Activated T-cell treated with anti-CD3 and anti-CD28 coated beads, Interleukin-2, amount 50 U/mL, for 72 hours (primary cell): ENCODE measurements around the gene OR2A14. TPM values are rescaled to one million over a fixed set of nuclear protein-coding genes. Genes with fewer than 3 reads are reported as not detected.

Experiments used
- ATAC-seq, 2 donors: fragments of 150-1000 bp; cut with Tn5 transposase; replicated peaks in 1 of 2; 2 replicates each; pipeline ENCODE4 v1.10.0; 2021; ENCODE audit warnings: moderate library complexity in 2 of 2, mild to moderate bottlenecking in 1 of 2
- DNase-seq, 2 donors: peaks; one replicate each; pipeline ENCODE4 v3.0.0; 2021 to 2022; ENCODE audit warnings: mixed read lengths in 1 of 2
- H3K27ac Mint-ChIP-seq: one replicate; pipeline ENCODE4 v1.8.0; 2022; ENCODE audit warnings: mild to moderate bottlenecking, moderate library complexity, mixed read lengths
- H3K27me3 Mint-ChIP-seq: one replicate; pipeline ENCODE4 v1.8.0; 2022; ENCODE audit warnings: low read depth, mixed read lengths
- H3K36me3 Mint-ChIP-seq, 2 donors: one replicate each; pipeline ENCODE4 v1.8.0; 2022; ENCODE audit warnings: mixed read lengths in 2 of 2, mild to moderate bottlenecking in 1 of 2; ENCODE audit not compliant: insufficient read depth in 2 of 2
- H3K4me1 Mint-ChIP-seq: one replicate; pipeline ENCODE4 v1.8.0; 2022; ENCODE audit warnings: low read depth, mixed read lengths
- H3K4me3 Mint-ChIP-seq, 2 donors: one replicate each; pipeline ENCODE4 v1.8.0; 2022; ENCODE audit warnings: mild to moderate bottlenecking in 2 of 2, mixed read lengths in 2 of 2, moderate library complexity in 2 of 2
- H3K9me3 Mint-ChIP-seq, 2 donors: one replicate each; pipeline ENCODE4 v1.8.0; 2022; ENCODE audit warnings: mixed read lengths in 2 of 2
- total RNA-seq, 2 donors: library from RNA; stranded (reverse); gene quantifications; one replicate each; pipeline ENCODE4 v1.2.3, GENCODE V29; 2022

The OR2A14 gene, protein sequence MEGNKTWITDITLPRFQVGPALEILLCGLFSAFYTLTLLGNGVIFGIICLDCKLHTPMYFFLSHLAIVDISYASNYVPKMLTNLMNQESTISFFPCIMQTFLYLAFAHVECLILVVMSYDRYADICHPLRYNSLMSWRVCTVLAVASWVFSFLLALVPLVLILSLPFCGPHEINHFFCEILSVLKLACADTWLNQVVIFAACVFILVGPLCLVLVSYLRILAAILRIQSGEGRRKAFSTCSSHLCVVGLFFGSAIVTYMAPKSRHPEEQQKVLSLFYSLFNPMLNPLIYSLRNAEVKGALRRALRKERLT
- total RNA-seq: not detected

DNA sequence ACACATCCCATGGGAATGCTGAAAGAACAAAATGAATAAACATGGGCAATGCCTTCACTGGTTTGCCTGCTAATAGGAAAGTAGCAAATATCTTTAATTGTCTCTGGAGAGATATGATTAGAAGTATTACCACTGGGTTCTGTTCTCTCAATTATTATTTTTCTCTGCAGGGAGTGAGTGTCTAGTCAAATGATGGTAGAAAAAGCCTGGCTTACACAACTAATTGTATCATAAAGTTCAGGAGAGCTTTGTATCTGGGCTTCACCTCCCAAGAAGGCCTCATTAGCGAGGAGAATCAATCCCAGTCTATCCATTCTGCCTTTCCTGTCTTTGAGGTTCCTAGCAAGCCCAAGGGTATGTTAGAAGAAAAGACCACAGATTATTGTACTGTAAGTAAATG lies at the start of gene OR2A14:
TSS of gene OR2A14 (plus strand) at position 301 of the 400 bp plus-strand sequence. CDS start 5,937 bp downstream, outside the sequence.
- no peaks in the 10 kb centered on the region for H3K27me3 Mint-ChIP-seq
- H3K36me3 Mint-ChIP-seq: no peaks in the 10 kb centered on the region
- no peak for DNase-seq
- H3K4me3 Mint-ChIP-seq: no peak within 1 kb of the TSS
- H3K27ac Mint-ChIP-seq: no peak within 1 kb of the TSS
- no peak for ATAC-seq
- no peaks in the 10 kb centered on the region for H3K4me1 Mint-ChIP-seq
- H3K9me3 Mint-ChIP-seq: peaks cover 0 to 2% of the 10 kb centered on the region in 2 donors

DNA sequence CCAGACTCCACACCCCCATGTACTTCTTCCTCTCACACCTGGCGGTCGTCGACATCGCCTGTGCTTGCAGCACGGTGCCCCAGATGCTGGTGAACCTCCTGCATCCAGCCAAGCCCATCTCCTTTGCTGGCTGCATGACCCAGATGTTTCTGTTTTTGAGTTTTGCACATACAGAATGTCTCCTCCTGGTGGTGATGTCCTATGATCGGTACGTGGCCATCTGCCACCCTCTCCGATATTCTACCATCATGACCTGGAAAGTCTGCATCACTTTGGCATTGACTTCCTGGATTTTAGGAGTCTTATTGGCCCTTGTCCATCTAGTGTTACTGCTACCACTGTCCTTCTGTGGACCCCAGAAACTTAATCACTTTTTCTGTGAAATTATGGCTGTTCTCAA lies 48.6 kb upstream of the OR2A14 start:
- ATAC-seq (no peak), DNase-seq (no peak)
- Mint-ChIP-seq H3K36me3 (no peaks in the 10 kb centered on the region), H3K27ac (no peak overlapping the region), H3K27me3 (no peaks in the 10 kb centered on the region), H3K4me1 (no peaks in the 10 kb centered on the region), H3K9me3 (no peaks in the 10 kb centered on the region), H3K4me3 (no peak overlapping the region)

DNA sequence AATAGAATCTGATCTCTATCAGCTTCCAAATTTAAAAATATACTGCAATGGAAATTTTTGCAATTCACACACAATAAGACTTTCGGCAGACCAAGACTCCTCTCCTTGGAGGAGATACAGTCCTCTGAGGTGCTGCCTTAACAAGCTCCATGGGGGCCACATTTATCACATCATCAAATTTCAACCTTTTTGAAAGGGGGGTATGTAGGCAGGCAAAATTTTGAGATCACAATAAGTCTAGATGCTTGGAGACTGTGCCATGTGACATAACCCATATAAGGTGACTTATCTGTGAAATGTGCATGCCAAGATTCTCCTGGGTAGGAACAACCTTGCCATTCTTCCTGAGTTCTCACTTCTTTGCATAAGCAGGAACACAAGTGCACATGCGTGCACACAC lies 37.0 kb upstream of the OR2A14 start, which contains the start of gene OR2A12:
TSS of gene OR2A12 (plus strand) at position 301 of the 400 bp plus-strand sequence. CDS start 8,830 bp downstream, outside the sequence.
- ATAC-seq: no peak
- Mint-ChIP-seq H3K4me3 (no peak within 1 kb of the TSS), H3K9me3 (no peaks in the 10 kb centered on the region), H3K27me3 (no peaks in the 10 kb centered on the region), H3K36me3 (no peaks in the 10 kb centered on the region), H3K4me1 (no peaks in the 10 kb centered on the region), H3K27ac (no peak within 1 kb of the TSS)
- no peak for DNase-seq

DNA sequence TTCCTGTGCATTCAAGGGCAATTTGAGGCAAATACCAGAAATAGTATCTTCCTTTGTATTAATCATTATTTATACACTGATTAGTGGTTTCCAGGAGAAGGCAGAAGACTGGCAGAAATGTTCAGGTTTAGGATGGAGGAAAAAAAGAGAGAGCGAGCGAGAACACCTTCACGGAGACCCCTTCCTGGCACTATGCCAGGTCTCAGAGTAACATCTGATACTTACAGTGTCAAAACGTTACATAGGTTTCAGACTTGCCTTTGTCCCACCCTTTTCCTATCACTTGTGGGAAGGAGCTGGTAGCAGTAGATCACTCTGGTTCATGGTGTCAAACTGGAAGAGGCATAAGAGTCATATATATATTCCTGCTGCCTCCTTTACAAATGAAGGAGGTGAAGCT lies 36.2 kb upstream of the OR2A14 start:
- H3K4me1 Mint-ChIP-seq: no peaks in the 10 kb centered on the region
- no peak for ATAC-seq
- H3K9me3 Mint-ChIP-seq: no peaks in the 10 kb centered on the region
- no peak for DNase-seq
- no peaks in the 10 kb centered on the region for H3K27me3 Mint-ChIP-seq
- H3K36me3 Mint-ChIP-seq: no peaks in the 10 kb centered on the region
- no peak overlapping the region for H3K27ac Mint-ChIP-seq
- no peak overlapping the region for H3K4me3 Mint-ChIP-seq

DNA sequence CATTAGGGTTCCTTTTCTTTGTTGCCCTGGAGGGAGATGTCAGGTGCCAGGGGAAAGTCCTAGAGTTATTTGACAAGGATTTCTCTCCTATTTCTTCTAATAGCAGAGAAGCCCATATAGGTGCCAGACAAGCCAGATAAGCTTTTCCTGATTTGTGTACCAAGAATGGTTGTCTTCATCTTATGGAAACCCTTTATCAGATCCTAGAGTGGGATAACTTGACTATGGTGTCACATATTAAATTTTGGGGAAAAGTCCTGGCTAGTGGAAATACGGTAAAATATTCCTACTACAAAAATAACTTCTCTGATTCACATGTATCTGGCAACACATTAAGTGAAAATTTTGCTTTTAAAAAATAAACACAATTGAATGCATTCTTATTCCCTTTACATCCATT lies 35.7 kb upstream of the OR2A14 start:
- ATAC-seq (no peak), DNase-seq (no peak)
- Mint-ChIP-seq H3K27me3 (no peaks in the 10 kb centered on the region), H3K4me3 (no peak overlapping the region), H3K27ac (no peak overlapping the region), H3K4me1 (no peaks in the 10 kb centered on the region), H3K36me3 (no peaks in the 10 kb centered on the region), H3K9me3 (no peaks in the 10 kb centered on the region)

DNA sequence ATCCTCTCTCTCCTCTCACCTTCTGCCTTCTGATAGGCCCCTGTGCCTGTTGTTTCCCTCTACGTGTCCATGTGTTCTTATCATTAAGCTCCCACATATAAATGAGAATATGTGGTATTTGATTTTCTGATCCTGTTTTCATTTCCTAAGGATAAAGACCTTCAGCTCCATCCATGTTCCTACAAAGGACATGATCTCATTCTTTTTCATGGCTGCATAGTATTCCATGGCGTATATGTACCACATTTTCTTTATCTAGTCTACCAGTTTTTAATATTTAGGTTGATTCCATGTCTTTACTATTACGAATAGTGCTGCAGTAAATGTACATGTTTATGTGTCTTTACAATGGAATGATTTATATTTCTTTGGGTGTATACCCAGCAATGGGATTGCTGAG lies 32.3 kb upstream of the OR2A14 start:
- no peaks in the 10 kb centered on the region for H3K27me3 Mint-ChIP-seq

DNA sequence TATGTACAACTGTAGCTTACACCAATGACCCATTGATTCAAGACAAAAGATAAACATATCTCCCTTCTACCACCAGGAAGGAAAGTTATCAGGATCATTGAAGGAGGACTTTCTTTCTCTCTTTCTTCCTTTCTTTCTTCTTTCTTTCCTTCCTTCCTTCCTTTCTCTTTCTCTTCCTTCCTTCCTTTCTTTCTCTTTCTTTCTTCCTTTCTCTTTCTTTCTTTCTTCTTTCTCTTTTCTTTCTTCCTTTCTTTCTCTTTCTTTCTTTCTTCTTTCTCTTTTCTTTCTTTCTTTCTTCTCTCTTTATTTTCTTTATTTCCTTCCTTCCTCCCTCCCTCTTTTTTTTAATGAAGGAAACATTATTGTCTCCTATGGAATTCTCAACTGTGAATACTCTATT lies 24.2 kb upstream of the OR2A14 start:
- DNase-seq (no peak), ATAC-seq (no peak)
- no peaks in the 10 kb centered on the region for H3K4me1 Mint-ChIP-seq
- no peaks in the 10 kb centered on the region for H3K9me3 Mint-ChIP-seq
- H3K4me3 Mint-ChIP-seq: no peak overlapping the region
- H3K27ac Mint-ChIP-seq: no peak overlapping the region
- no peaks in the 10 kb centered on the region for H3K27me3 Mint-ChIP-seq
- H3K36me3 Mint-ChIP-seq: no peaks in the 10 kb centered on the region

More for the DNA sequence above, 32.3 kb upstream of the OR2A14 start:
- Mint-ChIP-seq H3K4me3 (no peak overlapping the region), H3K9me3 (no peaks in the 10 kb centered on the region), H3K4me1 (no peaks in the 10 kb centered on the region), H3K27ac (no peak overlapping the region), H3K36me3 (no peaks in the 10 kb centered on the region)
- DNase-seq (no peak), ATAC-seq (no peak)

DNA sequence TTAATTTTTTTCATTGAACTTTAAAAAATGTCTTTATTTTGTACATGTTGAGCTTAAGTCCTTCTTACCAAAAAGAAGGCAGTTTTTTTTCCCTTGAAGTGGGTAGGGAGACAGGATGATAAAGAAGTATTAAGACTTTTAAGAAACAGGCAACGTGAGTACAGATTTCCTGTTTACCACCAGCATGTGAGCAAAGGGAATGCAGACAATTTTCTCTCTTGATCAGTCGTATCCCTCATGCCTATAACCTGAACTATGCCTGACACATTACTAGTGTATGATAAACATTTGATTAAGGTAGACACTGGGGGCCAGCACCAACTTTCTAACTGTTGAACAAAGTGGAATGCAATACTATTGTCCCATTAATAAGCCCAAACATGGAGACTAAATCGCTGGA lies 22.4 kb upstream of the OR2A14 start:
- Mint-ChIP-seq H3K4me3 (no peak overlapping the region), H3K4me1 (no peaks in the 10 kb centered on the region), H3K27ac (no peak overlapping the region), H3K36me3 (no peaks in the 10 kb centered on the region), H3K9me3 (no peaks in the 10 kb centered on the region), H3K27me3 (no peaks in the 10 kb centered on the region)
- ATAC-seq (no peak), DNase-seq (no peak)

DNA sequence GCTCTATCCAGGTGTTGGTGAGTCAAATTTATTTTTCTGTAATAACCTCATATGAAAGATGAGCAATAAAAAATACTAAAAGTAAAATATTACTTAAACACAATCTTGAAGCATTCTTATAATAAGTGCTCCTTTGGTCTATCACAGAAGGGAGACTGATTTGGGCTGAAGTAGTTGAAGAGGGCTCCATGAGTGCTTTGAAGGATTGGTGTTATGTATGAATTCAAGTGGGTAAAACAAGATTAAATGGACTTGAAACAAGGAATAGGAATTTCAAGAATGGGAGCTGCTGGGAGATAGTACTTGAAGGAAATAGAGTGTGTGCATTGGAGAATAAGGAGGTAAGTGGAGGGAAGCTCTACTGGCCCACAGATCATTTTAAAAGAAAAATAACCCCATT lies 20.9 kb upstream of the OR2A14 start:
- DNase-seq (no peak), ATAC-seq (no peak)
- no peaks in the 10 kb centered on the region for H3K27me3 Mint-ChIP-seq
- H3K9me3 Mint-ChIP-seq: no peaks in the 10 kb centered on the region
- no peak overlapping the region for H3K4me3 Mint-ChIP-seq
- H3K27ac Mint-ChIP-seq: no peak overlapping the region
- no peaks in the 10 kb centered on the region for H3K4me1 Mint-ChIP-seq
- H3K36me3 Mint-ChIP-seq: no peaks in the 10 kb centered on the region

DNA sequence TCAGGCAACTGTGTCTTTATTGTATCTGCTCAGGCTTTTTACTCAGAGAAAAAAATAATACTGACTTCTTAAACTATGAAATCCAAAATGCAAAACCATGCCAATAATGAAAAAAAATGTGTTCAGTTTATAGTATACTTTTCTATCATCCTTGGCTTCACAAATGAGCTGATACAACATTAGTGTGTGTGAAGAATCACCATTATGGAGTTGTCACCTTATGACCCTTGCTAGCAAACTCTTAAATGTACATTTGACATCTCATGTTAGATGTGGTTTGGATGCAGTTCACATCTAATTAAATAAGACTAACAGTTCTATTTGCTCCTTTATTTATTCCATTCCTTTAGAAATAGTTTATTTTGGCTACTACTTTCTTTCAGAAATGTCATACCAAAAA lies 17.8 kb upstream of the OR2A14 start:
- H3K36me3 Mint-ChIP-seq: no peaks in the 10 kb centered on the region
- DNase-seq (no peak), ATAC-seq (no peak)
- H3K9me3 Mint-ChIP-seq: no peaks in the 10 kb centered on the region
- no peak overlapping the region for H3K4me3 Mint-ChIP-seq
- no peak overlapping the region for H3K27ac Mint-ChIP-seq
- no peaks in the 10 kb centered on the region for H3K4me1 Mint-ChIP-seq
- no peaks in the 10 kb centered on the region for H3K27me3 Mint-ChIP-seq

DNA sequence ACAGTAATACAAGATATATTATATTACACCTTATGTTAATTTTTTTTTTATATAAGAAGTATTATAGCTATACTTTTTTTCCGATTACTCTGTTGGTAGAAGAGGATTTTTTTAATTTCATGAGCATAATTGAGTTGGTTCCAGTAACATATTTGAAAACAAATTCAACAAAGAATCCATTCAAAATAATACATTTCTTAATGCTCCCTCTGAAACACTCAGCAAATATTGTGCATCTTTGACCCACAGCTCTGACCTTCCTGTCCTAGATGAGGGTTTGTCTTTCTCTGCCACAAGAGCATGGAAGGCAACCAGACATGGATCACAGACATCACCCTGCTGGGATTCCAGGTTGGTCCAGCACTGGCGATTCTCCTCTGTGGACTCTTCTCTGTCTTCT lies 13.7 kb upstream of the OR2A14 start, which contains the start of gene OR2A2:
TSS of gene OR2A2 (plus strand) at position 301 of the 400 bp plus-strand sequence. CDS start at position 301, 0 bp downstream.
- Mint-ChIP-seq H3K36me3 (no peaks in the 10 kb centered on the region), H3K4me1 (no peaks in the 10 kb centered on the region), H3K27ac (no peak within 1 kb of the TSS), H3K9me3 (no peaks in the 10 kb centered on the region), H3K27me3 (peaks cover 10% of the 10 kb centered on the region), H3K4me3 (no peak within 1 kb of the TSS)
- ATAC-seq (no peak), DNase-seq (no peak)

DNA sequence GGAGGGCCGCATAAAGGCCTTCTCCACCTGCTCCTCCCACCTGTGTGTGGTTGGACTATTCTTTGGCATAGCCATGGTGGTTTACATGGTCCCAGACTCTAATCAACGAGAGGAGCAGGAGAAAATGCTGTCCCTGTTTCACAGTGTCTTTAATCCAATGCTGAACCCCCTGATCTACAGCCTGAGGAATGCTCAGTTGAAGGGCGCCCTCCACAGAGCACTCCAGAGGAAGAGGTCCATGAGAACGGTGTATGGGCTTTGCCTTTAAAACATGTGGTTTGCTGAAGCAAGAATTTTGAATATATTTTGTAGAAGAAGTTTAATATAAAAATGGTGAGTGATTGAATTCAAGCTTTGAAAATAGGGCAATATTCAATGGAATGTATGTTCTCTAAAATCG lies 12.7 kb upstream of the OR2A14 start:
- ATAC-seq: no peak
- H3K9me3 Mint-ChIP-seq: no peaks in the 10 kb centered on the region

DNA sequence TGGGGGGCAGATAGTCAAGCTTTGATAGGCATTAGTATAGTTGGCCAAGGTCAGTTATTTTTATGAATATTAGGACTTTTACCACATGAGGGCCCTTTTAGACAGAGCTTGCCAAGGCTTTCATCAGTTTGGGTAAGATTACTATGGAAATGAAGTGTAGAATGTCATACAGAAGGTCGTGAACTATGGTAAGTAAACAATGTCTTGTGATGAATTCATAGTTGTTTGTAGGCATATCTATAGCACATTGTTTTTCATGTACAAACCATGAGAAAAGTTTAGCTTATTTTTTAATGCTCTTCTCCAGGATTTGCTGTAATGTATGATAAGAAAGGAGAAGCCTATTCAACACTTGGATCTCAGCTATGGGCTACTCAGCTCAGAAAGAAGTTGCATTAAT lies 9.3 kb upstream of the OR2A14 start:
- H3K27me3 Mint-ChIP-seq: peaks cover 10% of the 10 kb centered on the region
- no peak for DNase-seq
- no peaks in the 10 kb centered on the region for H3K36me3 Mint-ChIP-seq
- no peak overlapping the region for H3K4me3 Mint-ChIP-seq
- no peak overlapping the region for H3K27ac Mint-ChIP-seq
- no peak for ATAC-seq
- no peaks in the 10 kb centered on the region for H3K4me1 Mint-ChIP-seq
- no peaks in the 10 kb centered on the region for H3K9me3 Mint-ChIP-seq

More for the DNA sequence above, 12.7 kb upstream of the OR2A14 start:
- H3K4me1 Mint-ChIP-seq: no peaks in the 10 kb centered on the region
- H3K27me3 Mint-ChIP-seq: peaks cover 10% of the 10 kb centered on the region
- no peak for DNase-seq
- H3K27ac Mint-ChIP-seq: no peak overlapping the region
- no peak overlapping the region for H3K4me3 Mint-ChIP-seq
- H3K36me3 Mint-ChIP-seq: no peaks in the 10 kb centered on the region

DNA sequence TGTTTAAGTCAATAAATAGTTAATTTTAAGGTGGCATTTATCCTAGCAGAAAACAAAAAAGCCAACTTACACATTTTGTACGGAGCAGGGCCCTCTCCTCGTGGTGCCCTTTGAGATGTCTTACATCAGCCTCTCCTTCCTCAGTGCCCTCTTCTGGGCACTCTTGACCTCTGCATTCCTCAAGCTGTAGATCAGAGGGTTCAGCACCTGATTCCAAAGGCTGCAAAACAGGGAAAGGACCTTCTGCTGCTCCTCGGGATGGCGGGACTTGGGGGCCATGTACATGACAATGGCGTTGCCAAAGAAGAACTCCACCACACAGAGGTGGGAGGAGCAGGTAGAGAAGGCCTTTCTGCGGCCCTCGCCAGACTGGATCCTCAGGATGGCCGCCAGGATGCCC lies 4.6 kb upstream of the OR2A14 start:
- peaks cover 7% of the 10 kb centered on the region for H3K27me3 Mint-ChIP-seq
- no peak overlapping the region for H3K27ac Mint-ChIP-seq
- no peaks in the 10 kb centered on the region for H3K4me1 Mint-ChIP-seq
- ATAC-seq (no peak), DNase-seq (no peak)
- peaks cover 0 to 2% of the 10 kb centered on the region in 2 donors for H3K9me3 Mint-ChIP-seq
- H3K4me3 Mint-ChIP-seq: no peak overlapping the region
- no peaks in the 10 kb centered on the region for H3K36me3 Mint-ChIP-seq
